GM12878 (cell line): ENCODE measurements around the gene STK10.

ENCODE experiments used
- CHD1 ChIP-seq: IDR thresholded peaks from 2 replicates; pipeline ENCODE4 v1.6.1; 2012; ENCODE audit warnings: low read depth, low read length, improper control_type of control experiment
- CTCF ChIP-seq, 3 experiments: IDR thresholded peaks in 2 of 3; conservative IDR thresholded peaks in 1 of 3; 2 replicates each; pipeline ENCODE4 v1.5.1; 2011; ENCODE audit warnings: low read depth in 3 of 3, low read length in 3 of 3, mild to moderate bottlenecking in 3 of 3, control low read depth in 2 of 3, moderate library complexity in 2 of 3, inconsistent platforms in 1 of 3, mixed read lengths in 1 of 3; ENCODE audit not compliant: control insufficient read depth in 2 of 3, insufficient read depth in 1 of 3; ENCODE audit errors: extremely low read depth in 1 of 3
- E2F8 ChIP-seq: fragments of 450-650 bp; IDR thresholded peaks from 2 replicates; pipeline ENCODE4 v1.6.1; 2018; ENCODE audit warnings: mild to moderate bottlenecking, low read depth, moderate library complexity; ENCODE audit not compliant: partially characterized antibody
- EGR1 ChIP-seq, 2 experiments: IDR thresholded peaks; 1 replicate in 1 of 2; 2 replicates in 1 of 2; pipeline ENCODE4 v1.6.1; 2011 to 2012; ENCODE audit warnings: low read depth in 2 of 2, low read length in 2 of 2, borderline replicate concordance in 1 of 2, mild to moderate bottlenecking in 1 of 2, moderate library complexity in 1 of 2
- EZH2 ChIP-seq: IDR thresholded peaks from 2 replicates; pipeline ENCODE4 v1.6.1; 2012; ENCODE audit warnings: low read depth, mild to moderate bottlenecking, control low read depth, inconsistent platforms, low read length, borderline replicate concordance; ENCODE audit not compliant: control insufficient read depth
- NFYB ChIP-seq: IDR thresholded peaks from 2 replicates; pipeline ENCODE4 v1.6.1; 2011; ENCODE audit warnings: low read depth, mild to moderate bottlenecking, low read length, improper control_type of control experiment, moderate library complexity; ENCODE audit not compliant: insufficient read depth
- POLR2A ChIP-seq: IDR thresholded peaks from 2 replicates; pipeline ENCODE4 v1.6.1; 2011; ENCODE audit warnings: low read depth, mild to moderate bottlenecking, low read length
- SUZ12 ChIP-seq: fragments of 200-600 bp; sonication (generic); IDR thresholded peaks from one replicate; pipeline ENCODE4 v1.6.1; 2018; ENCODE audit warnings: antibody characterized with exemption, mild to moderate bottlenecking; ENCODE audit not compliant: unreplicated experiment
- USF1 ChIP-seq: IDR thresholded peaks from 2 replicates; pipeline ENCODE4 v1.6.1; 2011; ENCODE audit warnings: borderline replicate concordance, low read depth, mild to moderate bottlenecking, moderate library complexity, mixed read lengths, low read length; ENCODE audit not compliant: insufficient read depth; ENCODE audit errors: extremely low read length
- YY1 ChIP-seq: IDR thresholded peaks from 2 replicates; pipeline ENCODE4 v1.6.1; 2011; ENCODE audit warnings: low read depth, mild to moderate bottlenecking, low read length
- ZBTB40 ChIP-seq: fragments of 450-650 bp; IDR thresholded peaks from 2 replicates; pipeline ENCODE4 v1.6.1; 2016; ENCODE audit warnings: mild to moderate bottlenecking, moderate library complexity, borderline replicate concordance
- ZNF217 ChIP-seq: fragments of 450-650 bp; IDR thresholded peaks from 2 replicates; pipeline ENCODE4 v1.6.1; 2017; ENCODE audit warnings: antibody characterized with exemption, mild to moderate bottlenecking

- no peak for TF ChIP-seq ZNF217
- TF ChIP-seq EGR1 (IDR thresholded peaks at IDR 0.05; ENCODE audit: borderline replicate concordance in 1 of 2, low read depth in 2 of 2, low read length in 2 of 2) = no peak
- TF ChIP-seq POLR2A = no peak
- no peak for TF ChIP-seq NFYB
- no peak for TF ChIP-seq CHD1
- TF ChIP-seq YY1 = no peak
- no peak for TF ChIP-seq ZBTB40
- TF ChIP-seq USF1 = no peak
- no peak for TF ChIP-seq EZH2
- no peak for TF ChIP-seq CTCF (IDR thresholded peaks at IDR 0.05 in 2 of 3, conservative IDR thresholded peaks at IDR 0.05 in 1 of 3; ENCODE audit: control insufficient read depth in 2 of 3, extremely low read depth in 1 of 3, insufficient read depth in 1 of 3, low read depth in 3 of 3, low read length in 3 of 3)
- TF ChIP-seq E2F8 = no peak
- no peak for TF ChIP-seq SUZ12
Measured at GRCh38 chr5:172145870-172146747, 41.9 kb downstream of the STK10 start.
